UCSD-AML1 (cell line): ENCODE measurements around the gene RAPH1.

Experiments
- DNase-seq: peaks from one replicate; lab custom pipeline; 2025; ENCODE audit not compliant: unreplicated experiment; lab: John Stamatoyannopoulos, UW

The RAPH1 gene

DNA sequence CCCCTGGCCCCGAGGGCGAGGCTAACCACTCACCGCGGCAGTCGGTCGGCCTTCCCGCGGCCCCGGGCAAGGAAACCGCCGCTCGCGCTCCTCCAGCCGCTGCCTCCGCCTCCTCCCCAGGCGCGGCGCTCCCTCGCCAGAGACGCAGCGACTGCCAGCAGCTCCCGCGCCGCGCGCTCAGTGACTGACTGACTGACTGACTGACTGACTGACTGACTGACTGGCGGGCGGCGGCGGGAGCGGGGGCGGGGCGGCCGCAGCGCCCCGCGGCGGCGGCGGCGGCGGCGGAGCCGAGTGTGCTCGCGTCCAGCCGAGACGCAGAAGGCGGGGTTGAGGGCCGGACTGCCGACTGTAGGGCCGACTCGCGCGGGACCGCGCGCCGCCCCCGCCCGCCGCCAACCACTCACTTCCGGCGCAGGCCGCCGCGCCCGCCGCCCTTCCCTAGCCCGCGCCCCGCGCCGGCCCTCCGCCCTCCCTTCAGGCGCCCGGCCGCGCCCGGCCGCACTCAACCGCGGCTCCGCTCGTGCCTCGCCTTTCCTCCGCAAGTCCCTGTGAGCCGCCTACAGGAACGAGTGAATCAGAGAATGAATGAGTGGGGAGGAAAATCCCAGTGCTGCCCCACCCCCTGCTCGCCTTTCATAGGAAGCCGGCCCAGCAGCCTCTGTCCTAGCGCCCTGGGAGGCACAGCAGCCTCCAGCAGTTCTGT lies at the start of gene RAPH1:
Gene RAPH1, minus strand, starts transcription at position 224 of the 706 bp plus-strand sequence. CDS start 39,948 bp downstream, outside the sequence.
- peak; percentile 49 for DNase-seq

- DNase-seq, result no peak
Observed at GRCh38 chr2:203584784-203585183, 49.7 kb upstream of the RAPH1 start.

GRCh38 chr2:203583701-203584100 lies 48.6 kb upstream of the RAPH1 start:
- DNase-seq, result no peak

GRCh38 chr2:203583084-203583695 lies 48.1 kb upstream of the RAPH1 start:
- DNase-seq, result no peak

- DNase-seq, result no peak
Observed at GRCh38 chr2:203582468-203582867, 47.4 kb upstream of the RAPH1 start.

- DNase-seq, result no peak
Observed at GRCh38 chr2:203580844-203581243, 45.7 kb upstream of the RAPH1 start.

DNA sequence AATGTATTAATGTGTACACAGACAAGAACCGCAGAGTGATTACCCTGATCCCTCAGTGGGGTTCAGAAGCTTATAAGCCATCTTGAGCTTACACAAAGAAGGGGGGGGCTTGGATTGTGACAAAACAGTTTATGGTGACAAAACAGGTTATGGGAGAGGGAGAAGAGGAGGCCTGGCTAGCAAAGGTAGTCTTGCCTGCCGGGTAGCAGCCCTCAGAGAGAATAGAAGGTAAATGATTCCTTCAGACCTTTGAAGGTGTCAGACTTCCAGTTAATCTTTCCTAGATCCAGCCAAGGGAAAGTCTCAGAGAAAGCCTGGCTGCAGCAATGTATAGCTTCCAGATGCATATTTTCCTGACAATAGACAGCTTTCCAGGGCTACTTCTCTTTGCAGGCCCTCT lies 44.6 kb upstream of the RAPH1 start:
- no peak for DNase-seq

- no peak for DNase-seq
Observed at GRCh38 chr2:203578759-203579643, 43.9 kb upstream of the RAPH1 start.

DNA sequence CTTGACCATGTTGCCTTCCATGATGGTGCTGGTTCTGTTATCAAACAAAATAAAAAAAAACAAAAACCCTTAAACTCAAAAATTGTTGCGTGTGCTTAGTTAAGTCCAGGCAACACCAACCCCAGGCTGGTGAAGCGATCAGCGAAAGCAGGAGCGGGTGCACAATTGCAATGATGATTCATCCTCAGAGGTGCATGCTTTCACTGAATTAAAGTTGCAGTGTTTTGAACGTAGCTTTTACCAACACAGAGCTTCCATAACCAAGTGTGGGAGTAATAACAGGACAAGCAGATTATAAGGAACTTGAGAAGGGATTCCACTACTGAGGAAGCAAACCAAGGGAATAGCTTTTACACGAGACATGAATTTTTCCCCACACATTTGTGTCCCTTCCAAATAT lies 39.7 kb upstream of the RAPH1 start:
- DNase-seq, result no peak

- no peak for DNase-seq
Observed at GRCh38 chr2:203572316-203572715, 37.2 kb upstream of the RAPH1 start.

DNA sequence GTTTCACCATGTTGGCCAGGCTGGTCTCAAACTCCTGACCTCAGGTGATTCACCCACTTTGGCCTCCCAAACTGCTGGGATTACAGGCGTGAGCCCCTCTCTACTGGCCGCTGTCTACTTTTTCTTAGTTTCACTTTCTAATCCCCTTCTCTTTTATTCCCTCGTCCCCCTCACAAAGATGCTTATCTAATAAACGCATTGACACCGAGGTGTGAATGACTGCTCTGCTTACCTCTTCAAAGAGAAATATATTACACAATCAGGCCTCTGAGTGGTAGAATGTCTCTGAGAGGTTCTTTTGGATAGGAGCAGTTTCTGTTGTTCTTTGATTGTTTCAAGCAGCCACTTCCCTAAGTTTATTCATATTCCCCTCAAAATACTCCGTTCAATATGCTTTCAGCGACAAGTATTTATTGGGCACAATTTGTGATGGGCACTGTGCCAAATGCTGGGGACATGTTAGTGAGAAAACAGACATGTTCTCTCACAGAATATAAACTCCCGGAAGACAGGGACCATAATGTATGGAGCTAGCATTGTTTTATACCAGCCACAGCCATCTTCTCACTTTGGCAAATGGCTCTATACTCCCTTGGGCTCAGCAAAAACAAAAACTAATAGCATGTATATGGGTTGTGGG lies 34.7 kb upstream of the RAPH1 start:
- no peak for DNase-seq

- DNase-seq, result no peak
Observed at GRCh38 chr2:203567691-203568090, 32.6 kb upstream of the RAPH1 start.

- DNase-seq, result no peak
Observed at GRCh38 chr2:203566161-203566560, 31.1 kb upstream of the RAPH1 start.

- no peak for DNase-seq
Observed at GRCh38 chr2:203565076-203565475, 30.0 kb upstream of the RAPH1 start.

DNA sequence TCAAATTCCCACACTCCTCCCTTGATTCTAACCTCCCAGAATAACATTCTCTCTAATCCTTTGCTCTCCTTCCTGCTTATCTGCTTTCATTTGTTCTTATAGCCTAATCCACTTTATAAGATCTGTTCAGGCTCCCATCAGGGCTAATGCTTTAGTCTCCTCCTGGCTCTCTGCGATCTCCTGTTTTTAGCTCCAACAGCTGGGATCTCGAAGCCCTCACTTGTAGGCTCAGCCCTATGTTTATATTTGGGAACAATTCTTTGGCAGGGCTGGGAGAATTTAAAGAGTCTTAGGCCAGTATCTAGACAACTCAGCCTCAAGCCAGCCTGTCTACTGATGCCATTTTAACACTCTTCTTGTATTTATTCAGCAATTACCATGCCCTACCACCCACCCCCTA lies 27.2 kb upstream of the RAPH1 start:
- DNase-seq, result no peak

GRCh38 chr2:203559641-203560040 lies 24.5 kb upstream of the RAPH1 start:
- no peak for DNase-seq

GRCh38 chr2:203553784-203554183 lies 18.7 kb upstream of the RAPH1 start:
- no peak for DNase-seq

DNA sequence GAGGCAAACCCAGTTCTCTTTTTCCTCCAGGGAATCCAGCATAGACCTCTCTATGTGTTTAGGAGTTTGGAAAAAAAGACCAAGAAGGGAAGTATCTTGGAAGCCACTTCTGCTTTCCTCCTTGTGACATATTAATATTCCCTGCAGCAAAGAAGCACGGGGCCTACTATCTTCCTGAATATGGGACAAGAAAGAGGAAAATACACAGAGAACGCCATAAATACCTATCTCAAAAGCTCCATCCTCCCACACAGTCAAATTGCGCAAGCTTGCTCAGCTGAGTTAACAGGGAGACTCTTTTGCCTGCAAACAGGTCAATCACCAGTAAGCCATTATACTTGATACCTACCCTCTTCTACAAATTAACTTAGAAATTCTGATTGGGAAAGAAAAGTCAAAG lies 16.7 kb upstream of the RAPH1 start:
- no peak for DNase-seq

DNA sequence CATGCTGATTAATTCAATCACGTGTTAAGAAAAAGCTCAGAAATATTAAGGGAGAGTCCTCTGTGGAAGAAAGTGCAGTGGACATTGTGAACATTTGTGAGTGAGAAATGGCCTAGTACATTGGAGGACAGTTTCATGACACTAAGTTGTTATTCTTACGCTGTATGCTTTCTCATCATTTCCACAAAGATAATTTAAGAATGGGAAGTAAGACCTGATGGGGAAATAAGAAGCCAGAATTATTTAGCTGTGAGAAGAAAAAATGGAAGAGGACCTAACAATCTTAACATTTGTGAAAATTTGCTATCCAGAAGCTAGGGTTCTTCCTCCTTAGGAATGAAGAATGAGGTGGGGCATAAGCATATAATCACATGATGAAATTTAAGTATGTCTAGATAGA lies 15.2 kb upstream of the RAPH1 start:
- no peak for DNase-seq

DNA sequence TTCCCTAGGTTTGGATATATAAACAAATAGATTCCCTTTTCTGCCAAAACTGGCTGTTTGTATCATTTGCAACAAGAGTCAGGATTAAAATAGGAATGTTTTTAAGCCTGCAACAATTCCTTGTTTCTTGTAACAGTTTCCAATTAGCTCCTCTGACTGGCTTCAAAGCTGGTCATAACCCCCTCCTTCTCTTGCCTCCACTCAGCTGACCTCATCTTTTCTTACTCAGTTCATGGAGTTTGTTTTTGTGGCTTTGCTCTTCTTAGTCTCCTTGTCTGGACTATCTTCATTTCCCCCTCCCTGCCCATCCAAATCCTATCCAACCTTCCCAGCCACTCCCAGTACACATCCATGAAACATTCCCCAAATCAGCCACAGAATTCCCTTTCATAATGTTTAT lies 14.3 kb upstream of the RAPH1 start:
- DNase-seq, result no peak

- no peak for DNase-seq
Observed at GRCh38 chr2:203548887-203549286, 13.8 kb upstream of the RAPH1 start.
